Measurements from ENCODE around the gene ROR1.
A peak's percentile ranks its signal among the peaks of the same experiment; 100 is the strongest.

Gene ROR1

DNA sequence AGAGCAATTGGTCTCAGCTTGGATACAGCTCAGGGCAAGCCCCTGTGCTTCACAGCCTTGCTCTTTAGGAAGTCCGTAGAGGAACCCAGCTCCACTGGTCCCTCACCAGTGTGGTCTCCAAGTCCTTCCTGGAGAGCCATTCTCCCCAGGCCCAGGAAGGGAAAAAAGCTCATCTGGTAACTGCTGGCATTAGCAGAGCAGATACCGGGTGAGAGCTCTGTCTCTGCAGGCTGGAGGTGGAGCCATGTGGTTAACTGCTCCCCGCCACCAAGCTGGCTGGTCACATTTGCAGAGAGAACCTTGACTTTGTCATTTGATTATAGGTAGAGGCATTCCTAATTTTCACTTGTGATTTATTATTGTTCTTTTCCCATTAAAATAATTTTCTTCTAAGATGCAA is 169.6 kb downstream of the ROR1 start:
- no peak for DNase-seq

DNA sequence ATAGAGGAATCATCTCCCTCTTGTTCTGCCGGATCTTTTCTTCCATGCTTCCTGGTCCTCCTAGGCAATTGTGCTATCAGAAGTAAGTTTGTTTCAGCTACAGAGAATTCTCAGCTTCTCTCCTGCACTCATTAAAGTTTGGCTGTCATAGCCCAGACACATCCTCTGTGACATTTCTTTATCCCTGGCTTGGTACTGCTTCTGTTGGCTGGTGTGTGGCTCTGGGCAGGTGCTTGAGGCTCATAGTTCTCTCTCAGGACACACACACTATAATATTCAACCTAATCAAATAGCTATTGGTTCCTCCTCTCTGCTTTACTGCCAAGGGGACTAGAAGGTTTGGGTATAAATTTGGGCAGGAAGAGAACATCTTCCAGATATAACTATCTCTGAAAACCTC is 172.1 kb downstream of the ROR1 start:
- no peak for DNase-seq

DNA sequence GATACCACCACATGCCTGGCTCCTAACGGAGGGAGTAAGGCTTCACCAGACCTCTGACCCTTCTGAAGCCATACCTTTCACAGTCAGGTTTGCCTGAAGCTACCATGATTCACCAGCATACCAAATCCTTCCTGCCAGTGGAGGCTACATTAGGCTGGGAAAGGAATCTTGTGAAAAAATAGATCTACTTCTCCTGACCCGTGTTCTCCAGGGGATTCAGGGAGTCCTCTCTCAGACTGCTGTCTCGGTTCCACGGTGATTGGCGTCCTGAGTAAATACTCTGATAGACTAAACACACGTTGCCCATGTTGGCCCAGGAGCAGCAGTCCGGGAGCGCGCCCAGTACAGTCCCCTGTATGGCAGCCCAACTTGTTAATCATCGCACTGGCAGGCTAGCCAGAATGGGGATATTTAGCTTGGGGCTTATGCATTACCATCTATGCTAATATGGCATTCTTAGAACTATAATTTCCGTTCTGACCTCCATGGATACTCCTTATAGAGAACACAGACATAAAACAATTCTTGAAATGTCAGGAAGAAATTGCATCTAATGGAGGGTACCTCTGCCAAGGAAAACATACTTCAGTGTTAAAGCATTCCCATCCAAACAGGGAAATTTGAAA is 173.2 kb downstream of the ROR1 start:
- DNase-seq, result peak; percentile 66

GRCh38 chr1:63947904-63948303 is 174.1 kb downstream of the ROR1 start:
- no peak for DNase-seq

DNA sequence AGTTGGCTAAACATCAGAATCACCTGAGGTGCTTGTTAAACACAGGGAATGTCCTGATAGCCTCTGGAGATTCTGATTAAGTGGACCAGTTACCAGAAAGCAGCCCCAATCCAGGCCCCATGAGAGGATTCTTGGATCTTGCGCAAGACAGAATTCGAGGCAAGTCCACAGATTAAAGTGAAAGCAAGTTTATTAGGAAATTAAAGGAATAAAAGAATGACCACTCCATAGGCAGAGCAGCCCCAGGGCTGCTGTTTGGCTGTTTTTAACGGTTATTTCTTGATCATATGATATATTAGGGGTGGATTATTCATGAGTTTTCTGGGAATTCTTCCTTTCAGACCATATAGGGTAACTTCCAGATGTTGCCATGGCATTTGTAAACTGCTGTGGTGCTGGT is 176.2 kb downstream of the ROR1 start:
- no peak for DNase-seq

GRCh38 chr1:63951059-63951946 is 177.5 kb downstream of the ROR1 start:
- DNase-seq, result no peak

DNA sequence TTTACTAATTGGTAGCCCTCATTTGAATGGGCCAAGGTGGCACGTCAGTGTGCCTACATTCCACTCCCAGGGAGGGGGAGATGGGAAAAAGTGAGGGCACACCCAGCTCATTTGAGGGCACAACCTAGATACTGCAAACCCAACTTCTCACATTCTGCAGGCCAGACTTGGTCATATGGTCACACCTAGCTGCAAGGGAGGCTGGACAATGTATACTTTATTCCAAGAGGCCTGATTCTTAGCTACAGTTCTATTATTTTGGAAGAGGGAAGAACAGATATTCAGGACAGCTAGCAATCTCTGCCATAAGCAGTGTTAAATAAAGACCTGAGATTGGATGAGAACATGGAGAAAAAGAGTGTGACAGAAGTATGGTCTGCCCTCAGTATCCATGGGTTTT is 180.4 kb downstream of the ROR1 start:
- no peak for DNase-seq

GRCh38 chr1:63955370-63956145 is 181.7 kb downstream of the ROR1 start:
- no peak for DNase-seq

GRCh38 chr1:63958556-63958955 is 184.7 kb downstream of the ROR1 start:
- no peak for DNase-seq

- no peak for DNase-seq
Observed at GRCh38 chr1:63960326-63960725, 186.5 kb downstream of the ROR1 start.

DNA sequence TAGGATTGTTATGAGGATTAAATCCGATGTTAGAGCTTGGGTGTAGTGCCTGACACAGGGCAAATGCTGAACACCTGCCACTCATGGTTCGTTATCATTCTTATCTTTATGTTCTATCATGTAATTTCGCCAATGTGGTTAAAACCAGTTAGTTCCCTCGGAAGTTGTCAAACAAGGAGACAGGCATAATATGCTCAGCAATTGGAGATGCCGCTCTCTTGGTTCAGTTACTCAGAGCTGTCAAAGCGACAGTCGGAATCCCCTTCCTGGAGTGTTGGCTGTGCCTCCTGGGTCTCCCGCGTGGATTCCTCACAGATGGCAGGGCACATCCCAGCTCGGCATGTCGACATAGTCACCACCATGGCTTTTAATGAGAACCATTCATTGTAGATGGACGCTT is 192.2 kb downstream of the ROR1 start:
- no peak for DNase-seq

DNA sequence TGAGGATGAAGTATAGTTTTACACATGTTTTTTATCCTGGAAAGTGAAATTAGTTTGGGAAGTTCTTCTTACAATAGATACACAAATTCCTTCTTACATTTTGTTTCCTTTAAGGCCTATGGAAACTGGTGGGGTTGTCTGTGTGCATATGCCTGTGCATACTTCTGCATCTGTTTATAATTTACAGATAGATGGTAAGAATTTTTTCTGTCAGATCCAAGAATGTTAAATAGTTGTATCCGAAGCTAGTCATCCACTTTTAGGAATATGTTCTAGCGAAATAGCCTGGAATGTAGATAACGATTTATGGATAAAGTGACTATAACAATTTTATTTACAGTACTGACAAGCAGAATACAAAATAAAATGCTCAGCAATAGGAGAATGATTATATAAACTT is 194.1 kb downstream of the ROR1 start:
- no peak for DNase-seq

GRCh38 chr1:63968663-63969440 is 195.0 kb downstream of the ROR1 start:
- no peak for DNase-seq

DNA sequence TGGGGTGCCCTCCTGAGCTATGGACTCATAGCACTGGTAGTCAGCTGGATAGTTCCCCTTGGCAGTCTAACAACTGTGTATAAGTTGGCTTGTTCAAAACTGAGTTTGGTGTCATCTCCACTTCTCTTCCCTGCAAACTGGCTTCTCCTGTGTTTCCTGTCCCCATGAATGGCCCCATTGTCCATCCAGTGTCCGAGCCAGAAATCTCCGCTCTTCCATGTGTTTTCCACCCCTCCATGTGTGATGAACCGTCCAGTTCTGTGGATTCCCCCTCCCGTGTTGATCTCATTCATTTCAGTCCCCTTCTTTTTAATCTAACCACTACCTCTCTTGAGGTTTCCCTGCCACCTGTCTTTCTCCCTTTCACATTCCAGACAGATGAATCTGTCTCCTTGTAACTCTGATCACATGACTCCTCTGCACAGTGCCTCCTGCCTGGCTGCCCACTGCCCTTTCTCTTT is 195.7 kb downstream of the ROR1 start:
- no peak for DNase-seq

GRCh38 chr1:63971557-63971956 is 197.7 kb downstream of the ROR1 start:
- DNase-seq, result no peak

DNA sequence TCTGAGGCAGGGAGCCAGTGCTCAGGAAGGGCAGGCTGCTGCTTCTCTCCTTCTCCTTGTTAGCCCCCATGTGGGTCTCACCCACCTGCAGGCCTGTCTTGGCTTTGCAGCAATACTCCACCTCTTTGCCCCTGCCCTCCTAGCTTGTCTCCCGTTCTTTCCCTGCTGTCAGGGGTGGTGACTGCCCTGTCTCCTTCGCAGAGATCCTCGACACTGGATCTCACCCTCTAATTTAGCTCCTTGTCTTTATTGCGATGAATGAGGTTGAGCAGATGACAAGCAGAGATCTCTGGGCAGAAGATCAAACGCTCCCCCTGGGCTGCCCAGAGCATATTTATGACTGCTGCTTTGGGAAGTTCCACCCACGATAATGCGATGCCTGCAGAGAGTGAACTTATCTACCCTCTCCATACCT is 199.2 kb downstream of the ROR1 start:
- no peak for DNase-seq

- no peak for DNase-seq
Observed at GRCh38 chr1:63974966-63975365, 201.1 kb downstream of the ROR1 start.

DNA sequence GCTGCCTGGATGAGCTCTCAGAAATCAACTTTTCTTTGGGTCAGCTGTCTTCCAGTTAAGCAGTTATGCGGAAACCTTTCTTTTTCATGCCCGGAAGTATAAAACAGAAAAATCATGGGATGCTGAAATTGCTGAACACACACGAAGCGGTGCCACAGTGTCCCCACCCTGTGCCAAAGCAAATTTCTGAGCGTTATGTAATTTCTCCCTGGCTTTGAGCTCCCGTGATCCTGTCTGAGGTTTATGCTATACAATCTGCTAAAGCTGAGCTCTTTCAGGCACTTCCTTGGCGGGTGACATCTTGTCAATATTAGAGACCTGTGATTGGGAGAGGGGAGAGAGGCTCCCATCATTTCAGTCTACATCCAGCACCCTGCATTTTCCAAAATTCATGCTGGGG is 201.7 kb downstream of the ROR1 start:
- no peak for DNase-seq

DNA sequence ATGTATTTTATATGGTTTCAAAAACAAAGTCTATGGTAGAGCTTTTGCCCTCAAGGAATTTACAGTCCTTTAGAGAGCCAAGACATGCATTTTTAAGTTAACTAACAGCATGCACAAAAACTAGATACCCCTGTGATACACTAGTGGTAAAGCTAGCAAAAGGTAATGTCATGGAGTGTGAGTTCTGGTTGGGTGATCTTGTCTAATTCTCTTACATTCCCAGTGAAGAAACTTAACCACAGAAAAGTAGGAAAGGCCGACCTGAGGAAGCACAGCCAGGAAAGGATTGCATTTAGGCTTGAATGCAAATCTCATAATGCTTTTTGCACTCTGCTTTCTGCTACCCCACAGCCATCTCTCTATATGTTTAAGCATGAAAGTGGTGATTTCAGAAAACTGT is 202.2 kb downstream of the ROR1 start:
- no peak for DNase-seq

DNA sequence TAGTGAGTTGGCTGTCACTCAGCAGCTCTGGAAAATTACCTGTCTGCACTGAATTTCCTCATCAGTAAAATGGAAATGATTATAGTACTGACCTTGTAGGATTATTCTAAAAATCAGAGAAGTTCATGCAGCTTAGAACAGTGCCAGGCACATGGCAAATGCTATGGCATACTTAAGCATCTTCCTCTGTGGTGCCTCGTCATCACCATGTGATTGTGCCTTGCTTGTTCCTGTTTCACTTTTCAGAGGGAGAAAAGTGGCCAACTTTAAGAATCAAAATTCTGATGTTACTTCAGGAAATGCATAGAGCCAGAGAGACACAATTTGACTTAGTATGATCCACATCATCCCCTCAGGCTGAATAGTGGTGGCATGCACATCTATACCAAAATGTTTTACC is 203.6 kb downstream of the ROR1 start:
- no peak for DNase-seq

GRCh38 chr1:63980740-63981407 is 207.1 kb downstream of the ROR1 start:
- DNase-seq, result no peak

DNA sequence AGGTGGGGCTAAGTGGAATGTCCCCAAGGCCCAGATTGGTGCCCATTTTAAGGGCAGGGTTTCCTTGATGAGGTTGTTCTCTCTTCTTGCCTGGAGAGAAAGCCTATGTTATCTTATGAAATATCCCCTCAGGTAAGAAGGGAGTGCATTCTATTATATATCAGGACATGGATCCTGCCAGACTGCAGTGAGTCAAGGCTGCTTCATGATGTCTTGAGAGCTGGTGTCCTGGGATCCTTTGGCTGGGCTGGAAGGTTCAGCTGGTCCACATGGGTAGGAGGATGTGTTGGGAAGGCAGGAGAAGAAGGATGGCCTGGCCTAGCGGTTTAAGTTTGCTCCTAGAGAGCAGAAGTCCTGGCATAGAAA is 207.6 kb downstream of the ROR1 start:
- no peak for DNase-seq

Data from right forelimb (tissue), 1 donor.